ENCODE data around the gene WDR76.

WDR76 gene

GRCh38 chr15:43879386-43880355 lies 52.9 kb downstream of the WDR76 start:
- DNase-seq = no peak

- no peak for DNase-seq
These were observed 53.8 kb downstream of the WDR76 start for GRCh38 chr15:43880406-43881194.

- DNase-seq = no peak
These were observed 54.4 kb downstream of the WDR76 start for GRCh38 chr15:43881245-43881644.

GRCh38 chr15:43881944-43882343 lies 55.1 kb downstream of the WDR76 start:
- peak in 1 of 2 experiments; percentile 5 for DNase-seq

GRCh38 chr15:43883571-43883970 lies 56.8 kb downstream of the WDR76 start:
- no peak for DNase-seq

GRCh38 chr15:43886558-43886957 lies 59.8 kb downstream of the WDR76 start:
- DNase-seq = no peak

GRCh38 chr15:43887901-43888300 lies 61.1 kb downstream of the WDR76 start:
- no peak for DNase-seq

GRCh38 chr15:43889042-43889441 lies 62.2 kb downstream of the WDR76 start:
- DNase-seq = no peak

GRCh38 chr15:43893956-43894355 lies 67.2 kb downstream of the WDR76 start:
- DNase-seq = no peak

- DNase-seq = no peak
These were observed 68.8 kb downstream of the WDR76 start for GRCh38 chr15:43895586-43895985.

GRCh38 chr15:43896543-43896942 lies 69.7 kb downstream of the WDR76 start:
- DNase-seq = no peak

- DNase-seq = no peak
These were observed 72.1 kb downstream of the WDR76 start for GRCh38 chr15:43898891-43899290.

GRCh38 chr15:43899928-43900327 lies 73.1 kb downstream of the WDR76 start:
- DNase-seq = no peak

GRCh38 chr15:43900996-43901395 lies 74.2 kb downstream of the WDR76 start:
- no peak for DNase-seq

GRCh38 chr15:43901495-43901894 lies 74.7 kb downstream of the WDR76 start:
- no peak for DNase-seq

GRCh38 chr15:43903864-43904290 lies 77.1 kb downstream of the WDR76 start:
- DNase-seq = peak; percentile 22 to 72

GRCh38 chr15:43905755-43906154 lies 79.0 kb downstream of the WDR76 start:
- DNase-seq = no peak

- no peak for DNase-seq
These were observed 81.8 kb downstream of the WDR76 start for GRCh38 chr15:43908516-43909050.

- DNase-seq = no peak
These were observed 84.5 kb downstream of the WDR76 start for GRCh38 chr15:43911235-43911781.

GRCh38 chr15:43912208-43912607 lies 85.4 kb downstream of the WDR76 start:
- DNase-seq = no peak

- no peak for DNase-seq
These were observed 86.4 kb downstream of the WDR76 start for GRCh38 chr15:43913026-43913780.

- no peak for DNase-seq
These were observed 87.1 kb downstream of the WDR76 start for GRCh38 chr15:43913941-43914340.

Data from NCI-H1930 (cell line).